Heart left ventricle (tissue), 16 donors: ENCODE measurements around the gene MXD3. TPM values are rescaled to one million over a fixed set of nuclear protein-coding genes. Genes with fewer than 3 reads are reported as not detected.

Source experiments
- ATAC-seq, 4 donors: fragments of 200-7000 bp; cut with Tn5 transposase; one replicate each; pipeline ENCODE4 v1.9.1; 2020 to 2022; ENCODE audit warnings: moderate library complexity in 4 of 4, mild to moderate bottlenecking in 3 of 4, moderate number of reproducible peaks in 1 of 4
- DNase-seq, 5 donors: peaks; one replicate each; pipeline ENCODE4 v3.0.0-alpha.2; 2020
- H3K27ac ChIP-seq, 12 donors: fragments of 200-600 bp; sonication (generic) in 4 of 12; one replicate each; pipeline versions ENCODE4 v1.5.0 to v1.8.0; 2016 to 2022; ENCODE audit warnings: mild to moderate bottlenecking in 2 of 12
- H3K27me3 ChIP-seq, 9 donors: fragments of 200-600 bp; sonication (generic) in 2 of 9; one replicate each; pipeline versions ENCODE4 v1.5.1 to v1.8.0; 2016 to 2022; ENCODE audit warnings: mild to moderate bottlenecking in 3 of 9
- H3K36me3 ChIP-seq, 9 donors: fragments of 200-600 bp; sonication (generic) in 2 of 9; one replicate each; pipeline versions ENCODE4 v1.5.0 to v1.8.0; 2018 to 2022; ENCODE audit warnings: mild to moderate bottlenecking in 2 of 9
- H3K4me1 ChIP-seq, 12 donors: fragments of 200-600 bp; sonication (generic) in 4 of 12; one replicate each; pipeline versions ENCODE4 v1.5.0 to v1.8.0; 2016 to 2022; ENCODE audit warnings: mild to moderate bottlenecking in 3 of 12
- H3K4me3 ChIP-seq, 12 donors: fragments of 200-600 bp; sonication (generic) in 4 of 12; one replicate each; pipeline versions ENCODE4 v1.5.0 to v1.8.0; 2017 to 2022; ENCODE audit warnings: mild to moderate bottlenecking in 9 of 12, moderate library complexity in 4 of 12
- H3K9me3 ChIP-seq, 12 donors: fragments of 200-600 bp; sonication (generic) in 4 of 12; one replicate each; pipeline versions ENCODE4 v1.5.0 to v1.8.0; 2016 to 2022; ENCODE audit warnings: mild to moderate bottlenecking in 1 of 12
- POLR2A ChIP-seq, 2 donors: fragments of 450-650 bp; IDR thresholded peaks; one replicate each; pipeline ENCODE4 v1.6.1; 2017; ENCODE audit warnings: antibody characterized with exemption in 2 of 2, mild to moderate bottlenecking in 2 of 2, moderate library complexity in 2 of 2
- WGBS, 4 donors: extraction: QIAGEN DNeasy Blood & Tissue Kit in 2 of 4; methylation state at CpG; one replicate each; pipeline versions ENCODE4 v1.1.5 to v1.1.7; 2013 to 2018; 5-methylcytosine and 5-hydroxymethylcytosine counted together
- intact Hi-C, 10 donors: fragments of 100-400 bp; cut with DNase I; formaldehyde crosslinking; loops; one replicate each; pipeline versions ENCODE4 v1.11.1 to v1.14.2; 2022
- polyA plus RNA-seq, 2 donors: library from polyadenylated mRNA; stranded (reverse); fragments of 200-250 nt; gene quantifications; one replicate each; pipeline ENCODE4 v1.2.3, GENCODE V29; 2013
- total RNA-seq, 9 donors: library from RNA; depleted of rRNA in 2 of 9; stranded (reverse); fragments of >200 nt in 2 of 9; fragmentation: NEBNext Ultra II Directional in 3 of 9; extraction: Animal tissue kit (Norgen Biotek cat#: 25700) in 3 of 9; gene quantifications; one replicate each; pipeline versions ENCODE4 v1.1.0 to v1.2.4, GENCODE V29; 2016 to 2023
- TF ChIP-seq, protein P1 (sequence below), 12 donors: fragments of 200-600 bp; sonication (generic) in 4 of 12; IDR thresholded peaks; one replicate each; pipeline versions ENCODE4 v1.5.0 to v1.8.0; 2018 to 2022; ENCODE audit warnings: antibody characterized with exemption in 12 of 12, mild to moderate bottlenecking in 5 of 12
- donor health status: ischemic (EF 13 %, LVEDD 7.1; RV severe dilation, severe dysfunction).
- donor health status: healthy with polysubstance abuse.
- donor health status: DM: no; HTN: yes; CAD: no.
- donor health status: DM: no; HTN: no; CAD: no.
- donor health status: ischemic (EF 25% LVEDD 6.9; RV normal size, moderate dysfunction).
- donor health status: ischemic (EF 25% LVEDD 5.7; RV mildly dilated, moderate dysfunction).
- donor health status: healthy.
- donor health status: DM: yes; HTN: yes; CAD: no.
- donor health status: ischemic (EF 35%, LVEDD 5.7; RV mildly dilated, moderate dysfunction).
- donor health status: nonischemic (EF 11% LVEDD 7.7; RV severe dilation, severe dysfunction).
- donor health status: DM: yes; HTN: yes; CAD: no.
- donor health status: PGD.
- donor health status: ischemic (EF 29% LVEDD 5.4; RV normal size, mild dysfunction).
- donor health status: nonischemic (EF 23%, LVEDD 6.1; RV moderate dilation, normal function).

MXD3 gene
- total and polyA plus RNA-seq, 11 donors: 0.52 to 9.1 (median 2.5) TPM

DNA sequence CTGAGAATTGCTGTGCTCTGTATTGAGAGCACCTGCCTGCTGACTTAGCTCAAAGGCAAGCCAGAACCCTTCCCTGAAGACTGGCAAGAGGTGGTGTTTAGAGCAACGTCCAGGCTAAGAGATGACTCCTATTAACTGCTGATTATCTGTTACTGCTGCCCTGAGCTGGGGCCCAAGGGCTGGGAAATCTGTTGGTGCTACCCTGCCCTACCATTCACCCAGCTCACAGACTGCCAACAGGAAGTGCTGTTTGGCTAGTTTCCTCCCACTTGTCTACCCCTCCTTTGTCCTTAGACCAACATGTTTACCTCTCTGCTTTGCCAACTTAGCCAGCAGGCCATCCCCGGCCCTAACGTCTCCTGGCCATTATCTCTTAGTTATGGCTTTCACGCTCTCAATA lies 15.1 kb downstream of the MXD3 start:
- Histone ChIP-seq H3K4me1 (peaks cover 0 to 55% (median 36%) of the 10 kb centered on the region in 12 donors), H3K36me3 (peaks cover 0 to 76% (median 48%) of the 10 kb centered on the region in 9 donors), H3K27me3 (no peaks in the 10 kb centered on the region), H3K9me3 (no peaks in the 10 kb centered on the region), H3K4me3 (peak overlapping the region in 1 of 12 donors; percentile 15), H3K27ac (peak overlapping the region in 6 of 12 donors; percentile 1 to 71 (median 29))
- no peak for TF ChIP-seq POLR2A (IDR thresholded peaks at IDR 0.05)
- TF ChIP-seq, protein P1, sequence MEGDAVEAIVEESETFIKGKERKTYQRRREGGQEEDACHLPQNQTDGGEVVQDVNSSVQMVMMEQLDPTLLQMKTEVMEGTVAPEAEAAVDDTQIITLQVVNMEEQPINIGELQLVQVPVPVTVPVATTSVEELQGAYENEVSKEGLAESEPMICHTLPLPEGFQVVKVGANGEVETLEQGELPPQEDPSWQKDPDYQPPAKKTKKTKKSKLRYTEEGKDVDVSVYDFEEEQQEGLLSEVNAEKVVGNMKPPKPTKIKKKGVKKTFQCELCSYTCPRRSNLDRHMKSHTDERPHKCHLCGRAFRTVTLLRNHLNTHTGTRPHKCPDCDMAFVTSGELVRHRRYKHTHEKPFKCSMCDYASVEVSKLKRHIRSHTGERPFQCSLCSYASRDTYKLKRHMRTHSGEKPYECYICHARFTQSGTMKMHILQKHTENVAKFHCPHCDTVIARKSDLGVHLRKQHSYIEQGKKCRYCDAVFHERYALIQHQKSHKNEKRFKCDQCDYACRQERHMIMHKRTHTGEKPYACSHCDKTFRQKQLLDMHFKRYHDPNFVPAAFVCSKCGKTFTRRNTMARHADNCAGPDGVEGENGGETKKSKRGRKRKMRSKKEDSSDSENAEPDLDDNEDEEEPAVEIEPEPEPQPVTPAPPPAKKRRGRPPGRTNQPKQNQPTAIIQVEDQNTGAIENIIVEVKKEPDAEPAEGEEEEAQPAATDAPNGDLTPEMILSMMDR (IDR thresholded peaks at IDR 0.05): no peak
- intact Hi-C loops: loop anchor here in 3 of 10 donors (5.0 to 10.0 kb wide), 2 partner anchors 182 to 184 kb away; no protein-coding TSS in a partner anchor
- DNase-seq: no peak
- 23 to 31% (median 24%) methylated on average over 4 of the region's 4 CpGs for WGBS, 4 donors
- peak in 2 of 4 donors; percentile 16 to 33 for ATAC-seq

DNA sequence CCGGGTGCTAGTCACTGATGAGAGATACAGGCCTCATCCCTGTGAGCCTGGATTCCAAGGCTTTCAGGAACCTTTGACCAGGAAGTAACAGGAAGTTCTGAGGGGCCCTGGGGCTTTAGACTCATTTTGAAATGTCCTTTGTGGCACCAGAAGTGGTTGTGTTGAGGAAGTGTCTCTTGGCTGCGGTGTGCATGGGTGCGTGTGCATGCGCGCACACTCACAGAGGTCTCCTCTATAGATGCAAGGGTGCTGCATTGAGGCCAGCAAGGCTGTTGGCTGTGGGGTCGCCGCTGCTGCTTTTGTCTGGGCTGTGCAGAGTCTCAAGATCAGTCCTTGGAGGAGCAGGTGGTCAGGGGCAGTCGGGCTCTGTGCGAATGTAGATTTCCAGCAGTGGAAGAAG lies 15.8 kb downstream of the MXD3 start:
- no peak for TF ChIP-seq POLR2A (IDR thresholded peaks at IDR 0.05)
- TF ChIP-seq, protein P1 (IDR thresholded peaks at IDR 0.05): no peak
- 77 to 93% (median 80%) methylated on average over 8 to 9 of the region's 9 CpGs for WGBS, 4 donors
- Histone ChIP-seq H3K9me3 (no peaks in the 10 kb centered on the region), H3K36me3 (peaks cover 0 to 76% (median 55%) of the 10 kb centered on the region in 9 donors), H3K4me1 (peaks cover 0 to 48% (median 29%) of the 10 kb centered on the region in 12 donors), H3K27ac (peak overlapping the region in 3 of 12 donors; percentile 18 to 71 (median 52)), H3K4me3 (no peak overlapping the region), H3K27me3 (no peaks in the 10 kb centered on the region)
- intact Hi-C loops: loop anchor here in 3 of 10 donors (5.0 to 10.0 kb wide), 2 partner anchors 181 to 184 kb away; no protein-coding TSS in a partner anchor
- ATAC-seq (peak in 1 of 4 donors; percentile 5), DNase-seq (no peak)

DNA sequence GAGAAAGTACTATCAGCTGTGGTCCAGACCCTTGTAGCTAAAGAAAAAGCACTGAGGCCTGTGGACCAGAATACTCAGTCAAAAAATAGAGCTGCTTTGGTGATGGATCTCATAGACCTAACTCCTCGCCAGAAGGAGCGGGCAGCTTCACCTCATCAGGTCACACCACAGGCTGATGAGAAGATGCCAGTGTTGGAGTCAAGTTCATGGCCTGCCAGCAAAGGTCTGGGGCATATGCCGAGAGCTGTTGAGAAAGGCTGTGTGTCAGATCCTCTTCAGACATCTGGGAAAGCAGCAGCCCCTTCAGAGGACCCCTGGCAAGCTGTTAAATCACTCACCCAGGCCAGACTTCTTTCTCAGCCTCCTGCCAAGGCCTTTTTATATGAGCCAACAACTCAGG lies 17.1 kb downstream of the MXD3 start:
- DNase-seq (peak in 2 of 5 donors; percentile 45 to 62), ATAC-seq (peak in 3 of 4 donors; percentile 27 to 74 (median 60))
- Histone ChIP-seq H3K4me1 (peaks cover 0 to 35% (median 17%) of the 10 kb centered on the region in 12 donors), H3K36me3 (peaks cover 0 to 89% (median 66%) of the 10 kb centered on the region in 9 donors), H3K27ac (peak overlapping the region in 1 of 12 donors; percentile 71), H3K9me3 (no peaks in the 10 kb centered on the region), H3K4me3 (no peak overlapping the region), H3K27me3 (no peaks in the 10 kb centered on the region)
- intact Hi-C loops: loop anchor here in 3 of 10 donors (5.0 to 10.0 kb wide), 2 partner anchors 180 to 182 kb away; no protein-coding TSS in a partner anchor
- 42 to 79% (median 58%) methylated on average over 3 of the region's 3 CpGs for WGBS, 4 donors
- TF ChIP-seq, protein P1 (IDR thresholded peaks at IDR 0.05): no peak
- TF ChIP-seq POLR2A (IDR thresholded peaks at IDR 0.05): no peak

DNA sequence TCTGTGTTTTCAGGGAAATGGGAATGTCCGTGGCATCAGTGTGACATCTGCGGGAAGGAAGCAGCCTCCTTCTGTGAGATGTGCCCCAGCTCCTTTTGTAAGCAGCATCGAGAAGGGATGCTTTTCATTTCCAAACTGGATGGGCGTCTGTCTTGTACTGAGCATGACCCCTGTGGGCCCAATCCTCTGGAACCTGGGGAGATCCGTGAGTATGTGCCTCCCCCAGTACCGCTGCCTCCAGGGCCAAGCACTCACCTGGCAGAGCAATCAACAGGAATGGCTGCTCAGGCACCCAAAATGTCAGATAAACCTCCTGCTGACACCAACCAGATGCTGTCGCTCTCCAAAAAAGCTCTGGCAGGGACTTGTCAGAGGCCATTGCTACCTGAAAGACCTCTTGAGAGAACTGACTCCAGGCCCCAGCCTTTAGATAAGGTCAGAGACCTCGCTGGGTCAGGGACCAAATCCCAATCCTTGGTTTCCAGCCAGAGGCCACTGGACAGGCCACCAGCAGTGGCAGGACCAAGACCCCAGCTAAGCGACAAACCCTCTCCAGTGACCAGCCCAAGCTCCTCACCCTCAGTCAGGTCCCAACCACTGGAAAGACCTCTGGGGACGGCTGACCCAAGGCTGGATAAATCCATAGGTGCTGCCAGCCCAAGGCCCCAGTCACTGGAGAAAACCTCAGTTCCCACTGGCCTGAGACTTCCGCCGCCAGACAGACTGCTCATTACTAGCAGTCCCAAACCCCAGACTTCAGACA lies 17.7 kb downstream of the MXD3 start:
- intact Hi-C loops: loop anchor here in 2 of 10 donors (10.0 kb wide), 1 partner anchor 179 kb away; no protein-coding TSS in a partner anchor
- no peak for TF ChIP-seq POLR2A (IDR thresholded peaks at IDR 0.05)
- TF ChIP-seq, protein P1 (IDR thresholded peaks at IDR 0.05): no peak
- Histone ChIP-seq H3K9me3 (no peaks in the 10 kb centered on the region), H3K27ac (no peak overlapping the region), H3K27me3 (no peaks in the 10 kb centered on the region), H3K4me3 (no peak overlapping the region), H3K36me3 (peaks cover 0 to 91% (median 73%) of the 10 kb centered on the region in 9 donors), H3K4me1 (peaks cover 0 to 33% (median 16%) of the 10 kb centered on the region in 12 donors)
- ATAC-seq (peak in 1 of 4 donors; percentile 3), DNase-seq (no peak)
- 88 to 91% (median 90%) methylated on average over 10 to 12 of the region's 12 CpGs for WGBS, 4 donors
